IMR-90 (cell line): ENCODE measurements around the gene CYP2J2. TPM values are rescaled to one million over a fixed set of nuclear protein-coding genes. Genes with fewer than 3 reads are reported as not detected.

Experiments
- ATAC-seq: fragments of 200-7000 bp; cut with Tn5 transposase; 2 replicates; pipeline ENCODE4 v1.9.1; 2020; ENCODE audit warnings: low read depth, mild to moderate bottlenecking, moderate library complexity
- BruUV-seq: library from RNA; stranded (reverse); fragments of 400-500 nt; replicated peaks from 2 replicates; lab custom pipeline; 2021; lab: Mats Ljungman, UMichigan
- CTCF ChIA-PET: fragments of 300-600 bp; formaldehyde crosslinking; extraction: SDS; loops from one replicate; lab custom pipeline; 2021; ENCODE audit warnings: antibody characterized with exemption; lab: Yijun Ruan, JAX
- POLR2A ChIA-PET: fragments of 300-600 bp; sonication (Branson Sonifier 250); formaldehyde crosslinking; loops from one replicate; lab custom pipeline; 2022; ENCODE audit warnings: antibody characterized with exemption; ENCODE audit not compliant: unreplicated experiment; lab: Charles Lee
- DNase-seq: peaks from one replicate; pipeline ENCODE4 v3.0.0; 2013
- H2AFZ ChIP-seq: replicated peaks from 2 replicates; pipeline ENCODE3; 2013; ENCODE audit warnings: low read length, mild to moderate bottlenecking; ENCODE audit not compliant: poor library complexity
- H2AK5ac ChIP-seq: 2 replicates; pipeline ENCODE4 v1.6.1; 2013; ENCODE audit warnings: low read depth, low read length, inconsistent platforms
- H2AK9ac ChIP-seq: replicated peaks from 2 replicates; pipeline ENCODE3; 2013; ENCODE audit warnings: mild to moderate bottlenecking, low read depth, low read length, moderate library complexity; ENCODE audit not compliant: poor library complexity
- H2BK120ac ChIP-seq: 2 replicates; pipeline ENCODE4 v1.6.1; 2013; ENCODE audit warnings: low read depth, low read length, inconsistent platforms
- H2BK15ac ChIP-seq: 3 replicates; pipeline ENCODE4 v1.6.1; 2013; ENCODE audit warnings: low read depth, low read length, inconsistent platforms
- H2BK20ac ChIP-seq: 2 replicates; pipeline ENCODE4 v1.6.1; 2013; ENCODE audit warnings: low read depth, mild to moderate bottlenecking, inconsistent platforms, low read length, moderate library complexity
- H2BK5ac ChIP-seq: 2 replicates; pipeline ENCODE4 v1.6.1; 2013; ENCODE audit warnings: mild to moderate bottlenecking, low read depth, low read length, inconsistent platforms; ENCODE audit not compliant: poor library complexity, severe bottlenecking
- H3K14ac ChIP-seq: replicated peaks from 2 replicates; pipeline ENCODE4 v1.6.1; 2013; ENCODE audit warnings: low read depth, low read length, inconsistent platforms
- H3K18ac ChIP-seq: 2 replicates; pipeline ENCODE4 v1.6.1; 2013; ENCODE audit warnings: low read depth, low read length, control low read depth
- H3K23ac ChIP-seq: 2 replicates; pipeline ENCODE4 v1.6.1; 2013; ENCODE audit warnings: low read depth, low read length, inconsistent platforms
- H3K27ac ChIP-seq: 2 replicates; pipeline ENCODE4 v1.5.1; 2013; ENCODE audit warnings: mild to moderate bottlenecking, control low read depth, low read length; ENCODE audit not compliant: insufficient read depth
- H3K27me3 ChIP-seq: 2 replicates; pipeline ENCODE4 v1.6.1; 2013; ENCODE audit warnings: low read length; ENCODE audit not compliant: control insufficient read depth, insufficient read depth
- H3K36me3 ChIP-seq: 2 replicates; pipeline ENCODE4 v1.6.1; 2013; ENCODE audit warnings: low read length, mixed read lengths; ENCODE audit not compliant: control insufficient read depth, insufficient read depth
- H3K4ac ChIP-seq: 2 replicates; pipeline ENCODE4 v1.6.1; 2013; ENCODE audit warnings: low read depth, low read length, inconsistent platforms
- H3K4me1 ChIP-seq: 2 replicates; pipeline ENCODE4 v1.6.1; 2013; ENCODE audit warnings: low read length, mixed read lengths; ENCODE audit not compliant: control insufficient read depth, insufficient read depth
- H3K4me2 ChIP-seq: 2 replicates; pipeline ENCODE4 v1.6.1; 2013; ENCODE audit warnings: low read depth, mild to moderate bottlenecking, control low read depth, low read length, moderate library complexity
- H3K4me3 ChIP-seq: 2 replicates; pipeline ENCODE4 v1.5.1; 2013; ENCODE audit warnings: low read depth, mild to moderate bottlenecking, control low read depth, low read length, moderate library complexity; ENCODE audit not compliant: insufficient read depth
- H3K56ac ChIP-seq: 2 replicates; pipeline ENCODE4 v1.6.1; 2013; ENCODE audit warnings: low read length, inconsistent platforms; ENCODE audit not compliant: insufficient read depth; ENCODE audit errors: extremely low read depth
- H3K79me1 ChIP-seq, 2 experiments: 2 replicates each; pipeline ENCODE4 v1.6.1; 2013; ENCODE audit warnings: low read length in 2 of 2, inconsistent platforms in 1 of 2, low read depth in 1 of 2
- H3K9ac ChIP-seq: 2 replicates; pipeline ENCODE4 v1.6.1; 2013; ENCODE audit warnings: low read depth, low read length, control low read depth
- H3K9me1 ChIP-seq: 2 replicates; pipeline ENCODE4 v1.6.1; 2013; ENCODE audit warnings: low read length, inconsistent platforms; ENCODE audit not compliant: insufficient read depth
- H3K9me3 ChIP-seq: 2 replicates; pipeline ENCODE4 v1.6.1; 2013; ENCODE audit warnings: low read length; ENCODE audit not compliant: control insufficient read depth, insufficient read depth
- H4K20me1 ChIP-seq: 2 replicates; pipeline ENCODE4 v1.6.1; 2013; ENCODE audit warnings: low read length, inconsistent platforms; ENCODE audit not compliant: insufficient read depth
- H4K5ac ChIP-seq: 2 replicates; pipeline ENCODE4 v1.6.1; 2013; ENCODE audit warnings: mild to moderate bottlenecking, low read depth, low read length, control low read depth
- H4K8ac ChIP-seq, 2 experiments: 2 replicates each; pipeline ENCODE4 v1.6.1; 2013; ENCODE audit warnings: low read depth in 2 of 2, low read length in 2 of 2, control low read depth in 1 of 2, inconsistent platforms in 1 of 2
- H4K91ac ChIP-seq: 2 replicates; pipeline ENCODE4 v1.6.1; 2013; ENCODE audit warnings: low read depth, low read length, inconsistent platforms; ENCODE audit not compliant: insufficient read depth
- BHLHE40 ChIP-seq: fragments of 150-350 bp; IDR thresholded peaks from 2 replicates; pipeline ENCODE4 v1.6.1; 2016; ENCODE audit warnings: mild to moderate bottlenecking, low read depth, low read length
- CEBPB ChIP-seq: IDR thresholded peaks from 2 replicates; pipeline ENCODE4 v1.6.1; 2012; ENCODE audit warnings: low read depth, low read length, improper control_type of control experiment
- CTCF ChIP-seq: conservative IDR thresholded peaks from 2 replicates; pipeline ENCODE4 v1.5.1; 2012; ENCODE audit warnings: mild to moderate bottlenecking, low read depth, low read length, improper control_type of control experiment
- ELK1 ChIP-seq: fragments of 150-350 bp; IDR thresholded peaks from 2 replicates; pipeline ENCODE4 v1.6.1; 2016; ENCODE audit warnings: low read depth, mild to moderate bottlenecking, low read length, moderate library complexity, borderline replicate concordance
- FOS ChIP-seq: fragments of 150-350 bp; IDR thresholded peaks from 2 replicates; pipeline ENCODE4 v1.6.1; 2016; ENCODE audit warnings: low read depth, low read length
- MAFK ChIP-seq: IDR thresholded peaks from 2 replicates; pipeline ENCODE4 v1.6.1; 2012; ENCODE audit warnings: low read depth, low read length, improper control_type of control experiment
- MAZ ChIP-seq: IDR thresholded peaks from 2 replicates; pipeline ENCODE4 v1.6.1; 2012; ENCODE audit warnings: low read depth, mild to moderate bottlenecking, low read length, improper control_type of control experiment, moderate library complexity, borderline replicate concordance
- MXI1 ChIP-seq: IDR thresholded peaks from 2 replicates; pipeline ENCODE4 v1.6.1; 2012; ENCODE audit warnings: low read depth, mild to moderate bottlenecking, low read length, moderate library complexity, borderline replicate concordance
- NFE2L2 ChIP-seq: fragments of 150-350 bp; IDR thresholded peaks from 2 replicates; pipeline ENCODE4 v1.6.1; 2016; ENCODE audit warnings: low read depth, mild to moderate bottlenecking, low read length
- POLR2A ChIP-seq: IDR thresholded peaks from 2 replicates; pipeline ENCODE4 v1.6.1; 2012; ENCODE audit warnings: mild to moderate bottlenecking, low read depth, low read length
- RAD21 ChIP-seq: IDR thresholded peaks from 2 replicates; pipeline ENCODE4 v1.6.1; 2012; ENCODE audit warnings: low read length, improper control_type of control experiment
- RCOR1 ChIP-seq: IDR thresholded peaks from 2 replicates; pipeline ENCODE4 v1.6.1; 2012; ENCODE audit warnings: mild to moderate bottlenecking, low read length, improper control_type of control experiment; ENCODE audit not compliant: insufficient replicate concordance
- RFX5 ChIP-seq: IDR thresholded peaks from 2 replicates; pipeline ENCODE4 v1.8.0; 2012; ENCODE audit warnings: low read depth, mild to moderate bottlenecking, low read length, moderate library complexity
- SMC3 ChIP-seq: fragments of 150-350 bp; IDR thresholded peaks from 2 replicates; pipeline ENCODE4 v1.6.1; 2016; ENCODE audit warnings: low read depth, mild to moderate bottlenecking, antibody characterized with exemption, low read length, moderate library complexity
- USF2 ChIP-seq: fragments of 150-350 bp; IDR thresholded peaks from 2 replicates; pipeline ENCODE4 v1.6.1; 2017; ENCODE audit warnings: mild to moderate bottlenecking, antibody characterized with exemption, low read length, low read depth
- dilution Hi-C: fragments of 300-500 bp; cut with HindIII; formaldehyde crosslinking; loops from one replicate; pipeline ENCODE4 v1.14.3; 2018; ENCODE audit warnings: low sequenced_read_pairs; ENCODE audit not compliant: unreplicated experiment
- in situ Hi-C: fragments of 300-500 bp; cut with MboI; formaldehyde crosslinking; loops from 3 replicates; pipeline ENCODE4 v1.14.3; 2019; ENCODE audit warnings: low sequenced_read_pairs, inconsistent platforms, mixed read lengths
- intact Hi-C: fragments of 100-400 bp; cut with micrococcal nuclease; formaldehyde crosslinking; loops from 2 replicates; pipeline ENCODE4 v1.10.0; 2022
- polyA plus RNA-seq, 3 experiments: library from polyadenylated mRNA; depleted of rRNA; stranded (reverse); fragments of >200 nt; gene quantifications; 2 replicates each; pipeline ENCODE4 v1.2.3, GENCODE V29; 2012; ENCODE audit warnings: low replicate concordance in 1 of 3
- total RNA-seq: library from RNA; depleted of rRNA; stranded (reverse); fragments of >200 nt; gene quantifications from 2 replicates; pipeline ENCODE4 v1.2.3, GENCODE V29; 2012

Gene CYP2J2
- total and polyA plus RNA-seq, 2 of the 4 experiments (the other 2 are of a cell fraction), result 0.18 TPM; not detected in 1

GRCh38 chr1:59924653-59925052, 1.9 kb downstream of the CYP2J2 start:
- H4K91ac ChIP-seq, result no peak overlapping the region
- no peak overlapping the region for H4K5ac ChIP-seq
- H2AK5ac ChIP-seq, result no peak overlapping the region
- no peak overlapping the region for H3K18ac ChIP-seq
- TF ChIP-seq MAZ (no peak), CTCF (no peak), RFX5 (no peak), USF2 (no peak), NFE2L2 (no peak), MXI1 (no peak), RAD21 (no peak), SMC3 (no peak), ELK1 (no peak), CEBPB (no peak), BHLHE40 (no peak), RCOR1 (no peak), MAFK (no peak), FOS (no peak), POLR2A (no peak)
- no peak overlapping the region for H3K56ac ChIP-seq
- H3K79me1 ChIP-seq, result no peaks in the 10 kb centered on the region
- no peak overlapping the region for H3K23ac ChIP-seq
- H2BK120ac ChIP-seq, result no peak overlapping the region
- H2AFZ ChIP-seq, result no peak overlapping the region
- H3K9me3 ChIP-seq, result no peaks in the 10 kb centered on the region
- no peak overlapping the region for H4K8ac ChIP-seq
- peaks cover 7% of the 10 kb centered on the region for H3K27me3 ChIP-seq
- CTCF ChIA-PET, result no interaction called here
- H3K4me1 ChIP-seq, result no peaks in the 10 kb centered on the region
- no peak overlapping the region for H2AK9ac ChIP-seq
- no peak overlapping the region for H2BK15ac ChIP-seq
- BruUV-seq, result no TSS peak
- H3K36me3 ChIP-seq, result no peaks in the 10 kb centered on the region
- H3K4me3 ChIP-seq, result no peak overlapping the region
- H4K20me1 ChIP-seq, result no peaks in the 10 kb centered on the region
- no peak overlapping the region for H3K9ac ChIP-seq
- intact Hi-C loops, result no loop called here
- POLR2A ChIA-PET, result no interaction called here
- DNase-seq (no peak), ATAC-seq (no peak)
- H3K4me2 ChIP-seq, result no peak overlapping the region
- H2BK20ac ChIP-seq, result no peak overlapping the region
- dilution Hi-C loops, result no loop called here
- no peak overlapping the region for H2BK5ac ChIP-seq
- in situ Hi-C loops, result loop anchor here (25.0 kb wide), 1 partner anchor 1187 kb away; no protein-coding TSS in a partner anchor
- H3K4ac ChIP-seq, result no peak overlapping the region
- H3K27ac ChIP-seq, result no peak overlapping the region
- H3K14ac ChIP-seq, result no peak overlapping the region
- H3K9me1 ChIP-seq, result no peaks in the 10 kb centered on the region
